Measurements from ENCODE around the gene SIRT3. TPM values are rescaled to one million over a fixed set of nuclear protein-coding genes. Genes with fewer than 3 reads are reported as not detected.

The SIRT3 gene
- total and polyA plus RNA-seq, 2 of the 13 experiments (the other 11 are each of a cell fraction or from before 2014, with no cell fraction given) = 15.1 to 18.2 TPM

DNA sequence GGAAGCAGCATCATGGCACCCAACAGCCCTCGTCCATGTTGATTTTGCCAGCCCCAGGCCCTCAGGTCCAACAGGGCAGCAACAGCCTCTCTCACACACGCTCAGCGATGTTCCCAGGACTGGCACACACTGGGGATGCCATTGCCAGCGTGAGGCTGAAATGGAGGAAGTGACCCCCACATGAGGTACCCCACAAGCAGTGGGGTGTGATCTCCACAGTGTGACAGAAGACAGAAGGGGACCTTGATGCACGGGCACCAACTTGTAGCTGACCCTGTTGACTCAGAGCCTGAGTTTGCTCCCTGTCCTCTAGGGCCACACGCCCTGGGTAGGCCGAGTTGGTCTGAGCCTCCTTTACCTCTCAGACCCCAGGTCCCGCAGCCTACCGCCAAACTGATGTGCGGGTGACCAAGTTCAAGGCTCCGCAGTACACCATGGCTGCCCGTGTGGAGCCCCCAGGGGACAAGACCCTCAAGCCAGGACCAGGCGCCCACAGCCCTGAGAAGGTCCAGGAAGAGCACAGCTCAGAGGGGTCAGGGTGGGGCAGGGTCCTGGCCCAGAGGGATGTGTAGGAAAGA is 37.0 kb downstream of the SIRT3 start:
- intact Hi-C loops (cut with micrococcal nuclease; ENCODE audit: unreplicated experiment) = no loop called here
- POLR2A ChIA-PET = no interaction called here
- in situ Hi-C loops (cut with HindIII; ENCODE audit: extremely low pct_ligation_motif_present, low pct_unique_long_range_greater_than_20kb) = no loop called here

DNA sequence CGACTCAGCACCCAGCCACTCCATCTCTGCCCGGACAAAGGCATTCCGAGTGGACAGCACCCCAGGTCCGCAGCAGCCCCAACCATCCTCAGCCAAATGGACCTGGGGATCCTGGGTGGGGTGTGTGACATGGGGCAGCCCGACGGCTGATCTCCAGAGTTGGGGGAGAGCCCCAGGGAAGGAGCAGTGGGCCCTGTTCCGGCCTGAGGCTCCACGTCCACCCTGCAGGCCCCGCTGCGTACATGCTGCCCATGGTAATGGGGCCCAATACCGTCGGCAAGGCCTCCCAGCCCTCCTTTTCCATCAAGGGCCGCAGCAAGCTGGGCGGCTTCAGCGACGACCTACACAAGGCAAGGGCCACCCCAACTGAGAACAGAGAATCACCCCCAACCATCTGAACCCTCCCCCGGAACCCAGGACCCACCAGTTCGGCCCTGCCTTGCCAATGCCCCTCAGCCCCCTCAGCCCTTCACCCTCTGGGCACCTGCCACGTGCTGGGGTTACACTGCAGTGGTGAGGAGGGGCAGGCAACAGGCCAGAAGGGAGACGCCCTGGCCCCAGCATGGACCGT is 37.8 kb downstream of the SIRT3 start:
- in situ Hi-C loops (cut with HindIII; ENCODE audit: extremely low pct_ligation_motif_present, low pct_unique_long_range_greater_than_20kb) = no loop called here

More for the DNA sequence above, 37.0 kb downstream of the SIRT3 start:
- Histone ChIP-seq H3K36me3 (replicated peaks in 1 of 2; ENCODE audit: control insufficient read depth in 1 of 2, insufficient read depth in 2 of 2, low read length in 2 of 2) (peaks cover 2 to 4% of the 10 kb centered on the region in 2 experiments; a peak in 3 of 5 replicates), H2AFZ (ENCODE audit: low read length) (no peak overlapping the region), H3K4me3 (replicated peaks in 1 of 3; ENCODE audit: insufficient read depth in 1 of 3, low read depth in 2 of 3, low read length in 3 of 3) (no peak overlapping the region), H3K9ac (ENCODE audit: insufficient read depth, low read depth, low read length) (no peak overlapping the region), H3K27ac (ENCODE audit: extremely low read length, insufficient read depth, low read length) (no peak overlapping the region), H3K79me2 (ENCODE audit: insufficient read depth, low read length) (no peaks in the 10 kb centered on the region), H3K4me2 (ENCODE audit: low read depth, low read length) (no peak overlapping the region), H4K20me1 (ENCODE audit: insufficient read depth, low read length) (no peaks in the 10 kb centered on the region), H3K27me3 (ENCODE audit: control insufficient read depth in 1 of 2, insufficient read depth in 2 of 2, low read length in 2 of 2) (no peaks in the 10 kb centered on the region), H3K4me1 (ENCODE audit: insufficient read depth, low read length) (0 out of 2 replicates have a peak, but pooled peaks cover 5% of the 10 kb centered on the region), H3K9me3 (ENCODE audit: low read length) (no peaks in the 10 kb centered on the region)
- 86% methylated on average over 11 of the region's 13 CpGs for WGBS (ENCODE audit: low lambda C conversion rate)
- FAIRE-seq (no peak), DNase-seq (ENCODE audit: low spot score) (no peak), ATAC-seq (peak; percentile 11; the same call in 2 of the 3 replicates)
- CTCF ChIA-PET (ENCODE audit: low intra/inter-chr PET ratio, low total read pairs) = no interaction called here
- TF ChIP-seq AGO2 (optimal IDR thresholded peaks at IDR 0.05; ENCODE audit: low read depth, low read length) (peak; percentile 9), ZBTB42 (CRISPR knock-in tag; IDR thresholded peaks at IDR 0.05) (no peak)
- BruUV-seq (replicated peaks) = no TSS peak

More for the DNA sequence above, 37.8 kb downstream of the SIRT3 start:
- Histone ChIP-seq H3K4me1 (ENCODE audit: insufficient read depth, low read length) (0 out of 2 replicates have a peak, but pooled peaks cover 5% of the 10 kb centered on the region), H3K79me2 (ENCODE audit: insufficient read depth, low read length) (no peaks in the 10 kb centered on the region), H3K36me3 (replicated peaks in 1 of 2; ENCODE audit: control insufficient read depth in 1 of 2, insufficient read depth in 2 of 2, low read length in 2 of 2) (no peaks in the 10 kb centered on the region), H2AFZ (ENCODE audit: low read length) (no peak overlapping the region), H3K9ac (ENCODE audit: insufficient read depth, low read depth, low read length) (no peak overlapping the region), H3K9me3 (ENCODE audit: low read length) (no peaks in the 10 kb centered on the region), H3K27me3 (ENCODE audit: control insufficient read depth in 1 of 2, insufficient read depth in 2 of 2, low read length in 2 of 2) (peaks cover 0 to 1% of the 10 kb centered on the region in 2 experiments; a peak in 1 of 5 replicates), H3K4me3 (replicated peaks in 1 of 3; ENCODE audit: insufficient read depth in 1 of 3, low read depth in 2 of 3, low read length in 3 of 3) (no peak overlapping the region), H3K4me2 (ENCODE audit: low read depth, low read length) (no peak overlapping the region), H4K20me1 (ENCODE audit: insufficient read depth, low read length) (no peaks in the 10 kb centered on the region), H3K27ac (ENCODE audit: extremely low read length, insufficient read depth, low read length) (no peak overlapping the region)
- TF ChIP-seq AGO1 (IDR thresholded peaks at IDR 0.05; ENCODE audit: low read depth, low read length, poor library complexity, severe bottlenecking) (peak; percentile 22), ZNF3 (CRISPR knock-in tag; IDR thresholded peaks at IDR 0.05) (no peak), ZNF746 (CRISPR knock-in tag; IDR thresholded peaks at IDR 0.05) (no peak), FOXA3 (CRISPR knock-in tag; IDR thresholded peaks at IDR 0.05) (no peak), SMAD1 (CRISPR knock-in tag; IDR thresholded peaks at IDR 0.05; ENCODE audit: borderline replicate concordance, low read depth) (no peak)
- TF ChIP-seq, protein P1, sequence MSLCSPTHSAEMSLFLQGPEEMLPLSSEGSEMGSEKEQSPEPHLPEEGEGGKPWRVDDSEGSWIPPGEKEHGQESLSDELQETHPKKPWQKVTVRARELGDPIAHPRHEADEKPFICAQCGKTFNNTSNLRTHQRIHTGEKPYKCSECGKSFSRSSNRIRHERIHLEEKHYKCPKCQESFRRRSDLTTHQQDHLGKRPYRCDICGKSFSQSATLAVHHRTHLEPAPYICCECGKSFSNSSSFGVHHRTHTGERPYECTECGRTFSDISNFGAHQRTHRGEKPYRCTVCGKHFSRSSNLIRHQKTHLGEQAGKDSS (CRISPR knock-in tag; IDR thresholded peaks at IDR 0.05; ENCODE audit: borderline replicate concordance, low read depth) = no peak
- 61% methylated on average over 5 of the region's 21 CpGs for WGBS (ENCODE audit: low lambda C conversion rate)
- POLR2A ChIA-PET = no interaction called here
- ATAC-seq (no peak; the same call in 1 of the 3 replicates), FAIRE-seq (no peak), DNase-seq (ENCODE audit: low spot score) (no peak)
- no TSS peak for BruUV-seq (replicated peaks)
- CTCF ChIA-PET (ENCODE audit: low intra/inter-chr PET ratio, low total read pairs) = no interaction called here
- intact Hi-C loops (cut with micrococcal nuclease; ENCODE audit: unreplicated experiment) = no loop called here
